AG08395 (cell line): ENCODE measurements around the gene ATP1A4.
A peak's percentile ranks its signal among the peaks of the same experiment; 100 is the strongest.
"Not testable (repeated sequence)": the region's sequence is repeated elsewhere in the genome, so short reads cannot be mapped to it uniquely, and the experiment has no call there.

Experiments
- DNase-seq: peaks from one replicate; pipeline ENCODE4 v3.0.0; 2012; ENCODE audit warnings: mixed read lengths, low spot score

ATP1A4 gene

DNA sequence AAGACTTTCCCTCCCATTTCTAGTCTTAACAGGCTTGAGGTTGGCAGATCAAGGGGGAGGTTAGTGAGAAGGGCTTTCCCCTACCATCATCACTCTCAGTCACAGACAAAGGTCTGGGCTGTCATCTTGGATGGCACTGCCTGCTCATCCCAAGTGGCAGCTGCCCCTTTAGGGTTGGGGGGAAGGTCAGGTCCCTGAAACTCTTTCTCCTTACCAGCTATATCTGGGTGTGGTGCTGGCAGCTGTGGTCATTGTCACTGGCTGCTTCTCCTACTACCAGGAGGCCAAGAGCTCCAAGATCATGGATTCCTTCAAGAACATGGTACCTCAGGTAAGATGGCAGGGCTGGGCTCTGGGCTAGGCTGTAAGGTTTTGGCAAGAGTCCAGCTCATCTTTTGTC is 27.7 kb upstream of the ATP1A4 start:
- DNase-seq = no peak

DNA sequence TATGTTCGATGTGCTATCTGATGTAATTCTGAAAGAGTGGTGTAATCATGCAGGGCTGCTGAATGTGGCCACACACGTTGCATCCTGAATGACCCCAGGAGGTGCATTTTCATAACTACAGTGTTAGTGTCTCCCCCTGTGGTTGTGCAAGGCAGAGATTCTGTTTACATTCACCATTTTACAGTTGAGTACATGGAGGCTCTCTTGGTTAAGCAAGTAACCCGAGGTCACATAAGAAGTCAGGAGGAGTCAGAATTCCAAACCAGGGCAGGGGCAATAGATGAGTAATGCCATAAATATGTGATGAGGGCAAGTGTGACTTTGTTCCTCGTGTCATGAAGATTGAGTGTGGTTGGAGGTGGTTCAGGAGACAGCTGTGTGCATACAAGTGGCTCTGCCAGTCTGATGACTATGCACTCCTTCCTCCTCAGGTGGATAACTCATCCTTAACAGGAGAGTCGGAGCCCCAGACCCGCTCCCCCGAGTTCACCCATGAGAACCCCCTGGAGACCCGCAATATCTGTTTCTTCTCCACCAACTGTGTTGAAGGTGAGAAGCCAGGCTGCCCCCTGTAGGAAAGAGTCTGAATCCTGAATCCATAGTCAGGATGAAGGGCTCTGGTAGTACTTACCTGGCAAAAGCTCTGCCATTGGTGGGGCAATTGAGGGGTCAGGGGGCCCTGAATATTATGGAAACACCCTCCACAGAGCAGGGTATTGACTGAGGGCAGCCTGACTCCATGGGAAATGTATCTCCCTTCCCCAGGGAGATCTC is 26.5 kb upstream of the ATP1A4 start:
- peak; percentile 90 for DNase-seq

DNA sequence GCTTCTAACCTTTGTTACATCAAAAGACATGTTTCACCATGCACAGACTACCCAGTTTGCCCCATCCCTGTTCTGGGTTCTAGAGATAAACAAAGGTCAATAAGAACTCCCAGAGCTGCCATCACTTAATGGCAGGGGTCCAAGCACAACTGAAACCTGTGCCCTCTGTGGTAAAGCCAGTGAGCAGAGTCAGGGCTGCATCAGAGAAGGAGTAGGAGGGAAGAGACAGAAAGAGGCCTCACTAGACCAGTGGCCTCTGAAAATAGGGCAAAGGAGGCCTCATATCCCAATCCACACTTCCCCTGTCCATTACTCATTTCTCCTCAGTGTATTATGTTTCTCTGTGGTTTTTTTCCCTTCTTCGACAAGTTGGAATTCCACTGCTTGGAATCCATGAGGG is 25.7 kb upstream of the ATP1A4 start:
- no peak for DNase-seq

DNA sequence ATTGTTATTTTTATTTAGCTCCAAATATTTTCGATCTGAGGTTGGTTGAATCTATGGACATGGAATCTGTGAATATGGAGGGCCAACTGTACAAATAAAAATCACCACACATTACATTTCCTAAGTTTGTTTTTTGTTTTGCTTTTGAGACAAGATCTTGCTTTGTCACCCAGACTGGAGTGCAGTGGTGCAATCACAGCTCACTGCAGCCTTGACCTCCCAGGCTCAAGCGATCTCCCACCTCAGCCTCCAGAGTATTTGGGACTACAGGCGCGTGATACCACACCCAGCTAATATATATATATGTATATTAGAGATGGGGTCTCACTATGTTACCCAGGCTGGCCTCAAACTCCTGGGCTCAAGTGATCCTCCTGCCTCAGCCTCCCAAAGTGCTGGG is 25.1 kb upstream of the ATP1A4 start:
- DNase-seq = not testable (repeated sequence)

GRCh38 chr1:160127381-160127780 is 24.0 kb upstream of the ATP1A4 start:
- DNase-seq = no peak

DNA sequence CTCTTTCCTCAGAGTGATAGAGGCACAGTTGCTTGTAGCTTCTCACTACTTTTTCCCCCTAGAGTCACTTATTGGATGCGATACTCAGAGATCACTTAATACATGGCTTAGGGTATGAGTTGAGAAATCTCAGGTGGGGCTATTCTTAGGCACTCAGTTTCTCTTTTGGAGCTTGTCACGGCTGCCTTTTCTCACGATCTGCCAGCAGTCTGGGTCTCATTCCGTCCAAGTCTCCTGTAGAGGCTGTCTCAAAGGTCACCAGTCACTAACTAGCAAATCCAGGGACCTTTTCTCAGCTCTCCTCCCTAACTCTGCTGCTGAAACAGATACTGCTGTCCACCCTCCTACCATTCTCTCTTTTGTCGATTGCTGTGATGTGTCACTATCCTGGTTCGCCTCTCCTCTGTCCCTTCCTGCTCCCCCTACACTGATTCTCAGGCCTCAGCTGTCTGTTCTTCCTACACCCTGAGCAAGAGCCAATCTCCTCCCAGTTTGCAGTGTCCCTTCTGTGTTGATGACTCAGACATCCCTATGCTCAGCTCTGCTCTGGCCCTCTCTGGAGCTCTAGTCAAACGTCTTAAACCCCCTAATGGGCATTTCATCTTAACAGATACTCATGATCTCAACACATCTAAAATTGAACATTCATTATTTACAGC is 23.4 kb upstream of the ATP1A4 start:
- DNase-seq = peak; percentile 88

- no peak for DNase-seq
These were observed 22.8 kb upstream of the ATP1A4 start for GRCh38 chr1:160128636-160129035.

DNA sequence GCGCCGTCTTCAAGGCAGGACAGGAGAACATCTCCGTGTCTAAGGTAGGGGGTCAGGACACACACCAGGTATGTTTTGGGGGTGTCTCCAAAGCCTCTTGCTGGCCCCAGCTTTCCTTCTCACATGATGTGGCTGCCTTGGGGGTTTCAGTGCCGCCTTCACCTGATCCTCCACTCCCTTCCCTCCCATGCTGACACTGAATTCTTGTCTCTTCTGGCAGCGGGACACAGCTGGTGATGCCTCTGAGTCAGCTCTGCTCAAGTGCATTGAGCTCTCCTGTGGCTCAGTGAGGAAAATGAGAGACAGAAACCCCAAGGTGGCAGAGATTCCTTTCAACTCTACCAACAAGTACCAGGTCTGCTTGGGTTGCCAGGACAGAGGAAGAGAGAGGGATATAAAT is 22.4 kb upstream of the ATP1A4 start:
- peak; percentile 60 for DNase-seq

DNA sequence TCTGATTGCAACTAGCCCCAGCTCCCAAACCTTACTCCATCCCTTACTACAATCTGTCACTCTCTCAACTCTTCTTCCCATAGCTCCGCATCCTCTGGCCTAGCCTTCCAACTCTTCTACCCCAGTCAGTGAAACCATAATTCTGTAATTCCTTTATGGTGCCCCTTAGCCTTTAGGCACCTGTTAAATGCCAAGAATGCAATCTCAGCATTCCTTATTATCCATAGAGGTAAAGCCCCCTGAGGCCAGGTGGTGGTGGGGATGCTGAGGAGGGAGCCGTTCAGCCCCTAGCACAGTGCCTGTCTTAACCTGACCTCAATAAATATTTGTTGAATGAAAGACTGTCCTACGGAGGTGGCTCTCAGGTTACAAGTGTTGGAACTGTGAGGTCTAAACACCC is 21.8 kb upstream of the ATP1A4 start:
- DNase-seq = no peak

GRCh38 chr1:160129966-160130365 is 21.4 kb upstream of the ATP1A4 start:
- no peak for DNase-seq

DNA sequence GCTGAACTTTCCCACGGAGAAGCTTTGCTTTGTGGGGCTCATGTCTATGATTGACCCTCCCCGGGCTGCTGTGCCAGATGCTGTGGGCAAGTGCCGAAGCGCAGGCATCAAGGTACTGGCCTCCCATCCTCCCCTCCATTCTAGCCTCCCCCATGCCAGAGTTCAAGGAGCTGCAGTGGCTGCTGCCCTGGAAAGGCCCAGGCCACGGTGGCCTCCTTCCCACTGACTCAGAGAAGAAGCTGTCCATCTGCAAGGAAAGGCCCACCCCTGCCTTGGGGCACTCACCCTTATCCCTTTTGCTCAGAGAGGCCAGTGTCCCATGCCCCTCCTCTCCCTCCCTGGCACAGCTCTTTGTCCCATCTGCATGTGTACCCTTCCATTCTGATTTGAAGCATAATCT is 20.9 kb upstream of the ATP1A4 start:
- no peak for DNase-seq

DNA sequence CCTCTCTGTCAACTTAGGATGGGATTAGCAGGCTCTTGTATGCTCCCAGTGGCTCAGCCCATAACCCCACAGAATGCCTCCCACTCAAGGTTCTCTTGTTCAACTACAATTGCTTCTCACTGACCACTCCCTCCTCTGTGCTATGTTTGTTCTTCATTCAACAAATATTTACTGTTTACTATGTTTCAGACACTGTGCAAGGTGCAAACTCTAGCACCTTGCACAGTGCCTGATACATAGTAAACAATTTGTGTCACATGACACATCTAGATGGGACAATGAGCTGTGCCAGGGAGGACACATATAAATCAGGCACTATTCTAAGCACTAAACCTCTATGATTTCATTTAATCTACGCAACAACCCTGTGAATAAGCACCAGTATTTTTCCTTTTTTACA is 20.5 kb upstream of the ATP1A4 start:
- no peak for DNase-seq

DNA sequence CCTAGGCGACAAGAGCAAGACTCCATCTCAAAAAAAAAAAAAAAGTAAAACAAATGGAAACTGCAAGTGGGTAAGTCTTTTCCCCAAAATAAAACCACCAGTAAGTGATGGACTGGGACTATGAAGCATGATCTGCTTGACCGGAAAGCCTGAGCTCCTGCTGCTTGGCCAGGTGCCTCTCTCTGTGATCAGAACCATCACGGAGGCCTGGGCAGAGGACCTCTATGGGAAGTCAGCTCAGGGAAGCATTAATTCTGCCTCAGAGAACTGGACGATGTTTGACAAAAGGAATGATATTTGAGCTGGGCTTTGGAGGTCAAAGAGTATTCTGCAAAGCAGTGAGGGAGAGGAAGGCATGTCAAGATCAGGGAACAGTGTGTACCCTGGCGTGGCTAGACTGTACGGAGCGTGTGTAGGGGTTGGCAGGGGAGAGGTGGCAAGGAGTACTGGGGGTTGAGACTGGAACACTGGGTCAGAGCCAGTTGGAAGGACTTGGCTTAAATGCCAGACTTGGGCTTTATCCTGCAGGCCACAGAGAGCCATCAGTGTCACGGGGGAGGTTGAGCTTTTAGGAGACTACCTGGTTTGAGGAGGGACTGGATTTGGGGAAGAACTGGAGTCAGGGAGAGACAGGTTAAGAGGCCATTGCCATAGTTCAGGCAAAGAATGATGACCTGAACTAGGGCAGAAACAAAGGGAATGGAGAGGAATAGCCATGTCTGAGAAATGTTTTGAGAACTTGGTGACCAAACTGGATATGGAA is 19.4 kb upstream of the ATP1A4 start:
- DNase-seq = no peak

- DNase-seq = no peak
These were observed 17.2 kb upstream of the ATP1A4 start for GRCh38 chr1:160133990-160134770.

DNA sequence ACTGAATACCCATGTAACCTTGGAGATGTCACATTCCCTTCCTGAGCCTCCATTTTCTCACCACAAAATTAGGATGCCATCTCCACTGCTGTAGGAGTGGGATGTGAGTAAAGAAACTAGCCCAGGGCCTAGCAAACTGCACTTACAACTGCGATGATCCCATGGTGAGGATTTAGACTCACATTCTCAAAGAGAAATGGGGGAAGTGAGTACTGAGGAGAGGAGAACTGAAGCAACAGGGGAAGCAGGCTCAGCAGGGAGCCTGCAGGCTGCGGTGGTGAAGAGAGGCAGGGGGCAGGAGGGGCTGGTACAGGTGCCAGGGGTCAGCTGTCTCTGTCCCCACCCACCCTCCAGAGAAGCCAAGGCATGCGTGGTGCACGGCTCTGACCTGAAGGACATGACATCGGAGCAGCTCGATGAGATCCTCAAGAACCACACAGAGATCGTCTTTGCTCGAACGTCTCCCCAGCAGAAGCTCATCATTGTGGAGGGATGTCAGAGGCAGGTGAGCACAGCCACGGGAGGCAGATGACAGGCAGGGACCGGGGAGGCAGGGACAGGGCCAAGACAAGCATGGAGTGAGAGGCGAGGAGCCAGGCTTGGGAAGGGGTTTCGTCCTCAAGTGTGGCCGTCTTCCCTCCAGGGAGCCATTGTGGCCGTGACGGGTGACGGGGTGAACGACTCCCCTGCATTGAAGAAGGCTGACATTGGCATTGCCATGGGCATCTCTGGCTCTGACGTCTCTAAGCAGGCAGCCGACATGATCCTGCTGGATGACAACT is 16.4 kb upstream of the ATP1A4 start:
- DNase-seq = no peak

DNA sequence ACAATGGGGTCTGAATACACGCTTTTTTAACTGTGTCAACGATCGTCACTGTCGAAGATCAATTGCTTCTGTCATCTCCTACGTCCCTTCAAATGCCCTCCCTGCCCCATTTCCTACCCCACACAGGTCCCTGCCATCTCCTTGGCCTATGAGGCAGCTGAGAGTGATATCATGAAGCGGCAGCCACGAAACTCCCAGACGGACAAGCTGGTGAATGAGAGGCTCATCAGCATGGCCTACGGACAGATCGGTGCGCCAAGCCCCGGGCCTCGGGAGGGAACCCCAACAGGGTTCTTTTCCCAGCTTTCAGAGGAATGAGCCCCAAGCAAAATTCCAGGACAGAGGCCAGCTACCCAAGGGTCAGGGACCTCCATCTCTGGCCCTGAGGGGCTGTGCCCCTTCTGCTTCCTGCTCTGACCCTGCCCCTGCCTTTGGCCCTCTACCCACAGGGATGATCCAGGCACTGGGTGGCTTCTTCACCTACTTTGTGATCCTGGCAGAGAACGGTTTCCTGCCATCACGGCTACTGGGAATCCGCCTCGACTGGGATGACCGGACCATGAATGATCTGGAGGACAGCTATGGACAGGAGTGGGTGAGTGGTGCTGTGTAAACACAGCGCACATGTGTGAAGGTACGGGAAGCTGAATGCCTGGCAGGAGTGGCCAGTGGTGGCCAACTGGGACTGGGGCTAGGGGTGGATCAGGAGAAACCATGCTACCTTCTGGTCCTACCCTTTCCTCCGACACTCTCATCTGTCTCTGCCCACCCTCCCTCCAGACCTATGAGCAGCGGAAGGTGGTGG is 15.1 kb upstream of the ATP1A4 start:
- no peak for DNase-seq

DNA sequence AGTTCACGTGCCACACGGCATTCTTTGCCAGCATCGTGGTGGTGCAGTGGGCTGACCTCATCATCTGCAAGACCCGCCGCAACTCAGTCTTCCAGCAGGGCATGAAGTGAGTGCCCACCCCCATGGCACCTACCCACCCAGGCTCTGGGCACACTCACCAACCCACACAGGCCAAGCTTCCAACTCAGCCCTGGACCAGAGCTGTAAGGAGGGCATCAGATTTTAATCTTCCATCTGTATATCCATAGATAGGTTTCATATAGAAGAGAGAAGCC is 14.5 kb upstream of the ATP1A4 start:
- DNase-seq = no peak

GRCh38 chr1:160137216-160137862 is 14.1 kb upstream of the ATP1A4 start:
- no peak for DNase-seq

GRCh38 chr1:160139840-160140239 is 11.6 kb upstream of the ATP1A4 start:
- no peak for DNase-seq

DNA sequence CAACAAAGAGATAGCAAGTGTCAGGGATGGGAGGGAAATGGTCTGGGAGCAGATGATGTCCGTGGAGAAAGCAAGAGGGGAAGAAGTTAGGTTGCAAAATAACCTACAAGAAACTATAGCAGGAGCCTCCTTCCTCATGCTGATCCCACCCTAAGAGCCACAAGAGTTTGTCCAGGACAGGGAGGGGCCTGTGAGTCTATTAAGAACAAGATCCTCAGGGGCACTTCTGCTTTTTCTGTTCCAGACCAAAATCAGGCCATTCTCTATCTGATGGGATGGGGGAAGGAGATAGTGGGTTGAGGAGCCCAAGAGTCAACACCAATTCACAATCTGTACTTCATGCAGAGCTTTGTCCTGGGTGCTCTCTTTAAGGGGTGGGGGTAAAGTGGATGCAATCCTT is 7.7 kb upstream of the ATP1A4 start:
- no peak for DNase-seq
